ENCODE measurements around the gene PCNA. TPM values are rescaled to one million over a fixed set of nuclear protein-coding genes. Genes with fewer than 3 reads are reported as not detected.
A peak's percentile ranks its signal among the peaks of the same experiment; 100 is the strongest.

Gene PCNA
- total and polyA plus RNA-seq, 8 donors: 10.9 to 27.4 (median 16.8) TPM

- intact Hi-C loops (cut with DNase I): no loop called here
- DNase-seq (no peak), FAIRE-seq (no peak), ATAC-seq (no peak)
- Histone ChIP-seq H3K4me1 (peaks cover 0 to 4% (median 0%) of the 10 kb centered on the region in 3 donors), H3K4me3 (no peak overlapping the region), H3K9me3 (no peaks in the 10 kb centered on the region), H3K27ac (no peak overlapping the region), H3K27me3 (no peaks in the 10 kb centered on the region), H3K36me3 (no peaks in the 10 kb centered on the region)
- TF ChIP-seq CTCF (IDR thresholded peaks at IDR 0.05): no peak
- 53 to 54% methylated on average over 4 of the region's 4 CpGs for WGBS, 2 donors
These were observed 15.7 kb upstream of the PCNA start for GRCh38 chr20:5135363-5136012.

GRCh38 chr20:5133998-5134397, 14.2 kb upstream of the PCNA start:
- Histone ChIP-seq H3K9me3 (no peaks in the 10 kb centered on the region), H3K4me3 (no peak overlapping the region), H3K27ac (no peak overlapping the region), H3K4me1 (peaks cover 0 to 4% (median 0%) of the 10 kb centered on the region in 3 donors), H3K36me3 (no peaks in the 10 kb centered on the region), H3K27me3 (no peaks in the 10 kb centered on the region)
- TF ChIP-seq CTCF (IDR thresholded peaks at IDR 0.05): no peak
- DNase-seq (no peak), FAIRE-seq (no peak), ATAC-seq (no peak)
- WGBS, 2 donors: 91 to 97% methylated on average over 6 of the region's 6 CpGs
- intact Hi-C loops (cut with DNase I): no loop called here

GRCh38 chr20:5131502-5131901, 11.7 kb upstream of the PCNA start:
- Histone ChIP-seq H3K9me3 (no peaks in the 10 kb centered on the region), H3K36me3 (no peaks in the 10 kb centered on the region), H3K4me1 (peaks cover 0 to 10% (median 2%) of the 10 kb centered on the region in 3 donors), H3K27ac (no peak overlapping the region), H3K27me3 (no peaks in the 10 kb centered on the region), H3K4me3 (no peak overlapping the region)
- ATAC-seq: no peak
- intact Hi-C loops (cut with DNase I): no loop called here
- no peak for TF ChIP-seq CTCF (IDR thresholded peaks at IDR 0.05)
- DNase-seq: no peak
- 83 to 89% methylated on average over 5 of the region's 5 CpGs for WGBS, 2 donors
- FAIRE-seq: no peak

GRCh38 chr20:5128886-5129285, 9.1 kb upstream of the PCNA start:
- peaks cover 0 to 6% (median 2%) of the 10 kb centered on the region in 3 donors for H3K4me1 ChIP-seq
- H3K36me3 ChIP-seq: no peaks in the 10 kb centered on the region
- H3K9me3 ChIP-seq: no peaks in the 10 kb centered on the region
- H3K4me3 ChIP-seq: no peak overlapping the region
- FAIRE-seq (no peak), DNase-seq (no peak), ATAC-seq (no peak)
- H3K27ac ChIP-seq: no peak overlapping the region
- TF ChIP-seq CTCF (IDR thresholded peaks at IDR 0.05): no peak
- WGBS, 2 donors: 71 to 73% methylated on average over 6 of the region's 6 CpGs
- H3K27me3 ChIP-seq: no peaks in the 10 kb centered on the region
- intact Hi-C loops (cut with DNase I): loop anchor here in 1 of 3 donors (5.0 kb wide), 1 partner anchor 63 kb away; no protein-coding TSS in a partner anchor

GRCh38 chr20:5127859-5128424, 8.2 kb upstream of the PCNA start:
- FAIRE-seq (no peak), ATAC-seq (no peak), DNase-seq (no peak)
- H3K4me3 ChIP-seq: peak overlapping the region; percentile 84 to 93 (median 92)
- H3K9me3 ChIP-seq: no peaks in the 10 kb centered on the region
- TF ChIP-seq CTCF (IDR thresholded peaks at IDR 0.05): no peak
- 42 to 46% methylated on average over 6 of the region's 6 CpGs for WGBS, 2 donors
- peaks cover 0 to 6% (median 2%) of the 10 kb centered on the region in 3 donors for H3K4me1 ChIP-seq
- peak overlapping the region; percentile 93 to 95 (median 93) for H3K27ac ChIP-seq
- H3K27me3 ChIP-seq: no peaks in the 10 kb centered on the region
- intact Hi-C loops (cut with DNase I): loop anchor here in 1 of 3 donors (5.0 kb wide), 1 partner anchor 64 kb away; no protein-coding TSS in a partner anchor
- H3K36me3 ChIP-seq: no peaks in the 10 kb centered on the region
